H1 (cell line): ENCODE data around the gene ABHD8. TPM values are rescaled to one million over a fixed set of nuclear protein-coding genes. Genes with fewer than 3 reads are reported as not detected.

Experiments
- CTCF ChIA-PET: fragments of 300-600 bp; sonication (Branson Sonifier 250); formaldehyde crosslinking; loops from one replicate; lab custom pipeline; 2021; ENCODE audit not compliant: partially characterized antibody; lab: Charles Lee
- POLR2A ChIA-PET: fragments of 300-600 bp; sonication (Branson Sonifier 250); formaldehyde crosslinking; loops from one replicate; lab custom pipeline; 2021; ENCODE audit warnings: inconsistent platforms; ENCODE audit not compliant: partially characterized antibody; lab: Charles Lee
- DNase-seq, 2 experiments: peaks; one replicate each; pipeline versions ENCODE4 v3.0.0 to v3.0.0-alpha.2; 2010 to 2022; ENCODE audit warnings: low spot score in 2 of 2, low read depth in 1 of 2, mixed read lengths in 1 of 2
- FAIRE-seq: peaks from 2 replicates; lab custom pipeline; 2011; peaks lifted over from hg19 to GRCh38; lab: Jason Lieb, UNC
- H2AFZ ChIP-seq: 2 replicates; pipeline ENCODE4 v1.8.1; 2012; ENCODE audit warnings: low read length, inconsistent platforms
- H2AK5ac ChIP-seq: 2 replicates; pipeline ENCODE4 v1.6.1; 2013; ENCODE audit warnings: low read depth, low read length
- H2BK120ac ChIP-seq: replicated peaks from 2 replicates; pipeline ENCODE3; 2013; ENCODE audit warnings: low read depth, low read length, inconsistent platforms
- H2BK12ac ChIP-seq: 2 replicates; pipeline ENCODE4 v1.6.1; 2013; ENCODE audit warnings: low read depth, low read length
- H2BK15ac ChIP-seq: 2 replicates; pipeline ENCODE4 v1.6.1; 2013; ENCODE audit warnings: low read length
- H2BK20ac ChIP-seq: 2 replicates; pipeline ENCODE4 v1.6.1; 2013; ENCODE audit warnings: low read length
- H2BK5ac ChIP-seq: 2 replicates; pipeline ENCODE4 v1.6.1; 2013; ENCODE audit warnings: low read depth, low read length
- H3K14ac ChIP-seq: 2 replicates; pipeline ENCODE4 v1.6.1; 2013; ENCODE audit warnings: inconsistent platforms; ENCODE audit not compliant: insufficient read length
- H3K18ac ChIP-seq: 2 replicates; pipeline ENCODE4 v1.6.1; 2013; ENCODE audit warnings: low read length; ENCODE audit errors: extremely low read depth
- H3K23ac ChIP-seq: 2 replicates; pipeline ENCODE4 v1.6.1; 2013; ENCODE audit warnings: inconsistent platforms; ENCODE audit not compliant: insufficient read length
- H3K23me2 ChIP-seq: 2 replicates; pipeline ENCODE4 v1.6.1; 2013; ENCODE audit warnings: low read depth, low read length
- H3K27ac ChIP-seq: 2 replicates; pipeline ENCODE4 v1.6.1; 2011; ENCODE audit warnings: low read depth, low read length, inconsistent platforms
- H3K27me3 ChIP-seq, 4 experiments: replicated peaks in 1 of 4; 1 replicate in 1 of 4; 2 replicates in 3 of 4; pipeline versions ENCODE4 v1.6.1 to v1.8.1; 2011 to 2013; ENCODE audit warnings: low read length in 3 of 4, mild to moderate bottlenecking in 3 of 4, inconsistent platforms in 2 of 4, mixed read lengths in 2 of 4, moderate library complexity in 1 of 4; ENCODE audit not compliant: control insufficient read depth in 3 of 4, insufficient read depth in 3 of 4; ENCODE audit errors: extremely low read depth in 1 of 4
- H3K36me3 ChIP-seq, 4 experiments: 2 replicates each; pipeline versions ENCODE4 v1.6.1 to v1.8.1; 2011 to 2013; ENCODE audit warnings: mild to moderate bottlenecking in 4 of 4, low read length in 3 of 4, moderate library complexity in 2 of 4, control low read depth in 1 of 4, inconsistent platforms in 1 of 4; ENCODE audit not compliant: insufficient read depth in 4 of 4, control insufficient read depth in 2 of 4
- H3K4ac ChIP-seq: replicated peaks from 2 replicates; pipeline ENCODE3; 2013; ENCODE audit warnings: low read length, low read depth, mixed read lengths, inconsistent platforms; ENCODE audit not compliant: insufficient read length
- H3K4me1 ChIP-seq, 4 experiments: replicated peaks in 1 of 4; 1 replicate in 1 of 4; 2 replicates in 3 of 4; pipeline versions ENCODE4 v1.6.1 to v1.8.1; 2011 to 2013; ENCODE audit warnings: low read length in 3 of 4, inconsistent platforms in 2 of 4, mixed read lengths in 1 of 4; ENCODE audit not compliant: insufficient read depth in 4 of 4, control insufficient read depth in 3 of 4
- H3K4me2 ChIP-seq, 2 experiments: 2 replicates each; pipeline versions ENCODE4 v1.6.1 to v1.8.1; 2011 to 2013; ENCODE audit warnings: low read depth in 2 of 2, low read length in 2 of 2, control low read depth in 1 of 2, inconsistent platforms in 1 of 2, mild to moderate bottlenecking in 1 of 2; ENCODE audit not compliant: insufficient read depth in 1 of 2
- H3K4me3 ChIP-seq, 4 experiments: fragments of 200-600, 300-600 bp in 1 of 4; sonication (generic), shearing (Covaris generic), sonication (Bioruptor Twin) in 1 of 4; 2 replicates each; pipeline versions ENCODE4 v1.5.1 to v1.8.1; 2011 to 2016; ENCODE audit warnings: low read length in 4 of 4, low read depth in 3 of 4, control low read depth in 2 of 4, inconsistent platforms in 2 of 4, mild to moderate bottlenecking in 2 of 4, mixed read lengths in 1 of 4, moderate library complexity in 1 of 4; ENCODE audit not compliant: insufficient read depth in 2 of 4; ENCODE audit errors: extremely low read depth in 1 of 4
- H3K56ac ChIP-seq: replicated peaks from 2 replicates; pipeline ENCODE3; 2013; ENCODE audit warnings: low read depth, mild to moderate bottlenecking, mixed read lengths, low read length, inconsistent platforms; ENCODE audit not compliant: insufficient read length
- H3K79me1 ChIP-seq: 2 replicates; pipeline ENCODE4 v1.6.1; 2013; ENCODE audit warnings: low read depth, low read length, control low read depth
- H3K79me2 ChIP-seq, 2 experiments: 2 replicates each; pipeline versions ENCODE4 v1.6.1 to v1.8.1; 2012 to 2013; ENCODE audit warnings: low read length in 2 of 2, mild to moderate bottlenecking in 2 of 2, inconsistent platforms in 1 of 2; ENCODE audit not compliant: insufficient read depth in 2 of 2, control insufficient read depth in 1 of 2
- H3K9ac ChIP-seq, 4 experiments: replicated peaks in 1 of 4; 1 replicate in 1 of 4; 2 replicates in 3 of 4; pipeline versions ENCODE4 v1.6.1 to v1.8.1; 2011 to 2013; ENCODE audit warnings: low read depth in 3 of 4, low read length in 3 of 4, control low read depth in 2 of 4, mild to moderate bottlenecking in 2 of 4, moderate library complexity in 2 of 4, inconsistent platforms in 1 of 4; ENCODE audit errors: extremely low read depth in 1 of 4
- H3K9me3 ChIP-seq, 2 experiments: 2 replicates each; pipeline versions ENCODE4 v1.6.1 to v1.8.1; 2012 to 2013; ENCODE audit warnings: mild to moderate bottlenecking in 2 of 2, moderate library complexity in 2 of 2, control low read depth in 1 of 2, inconsistent platforms in 1 of 2, low read depth in 1 of 2, low read length in 1 of 2, mixed read lengths in 1 of 2; ENCODE audit not compliant: insufficient read depth in 2 of 2
- H4K20me1 ChIP-seq, 2 experiments: replicated peaks in 1 of 2; 2 replicates each; pipeline versions ENCODE3 to v1.8.1; 2011 to 2013; ENCODE audit warnings: inconsistent platforms in 2 of 2, low read length in 2 of 2, mild to moderate bottlenecking in 1 of 2; ENCODE audit not compliant: insufficient read depth in 2 of 2, control insufficient read depth in 1 of 2
- H4K5ac ChIP-seq: 2 replicates; pipeline ENCODE4 v1.6.1; 2013; ENCODE audit warnings: low read length, low read depth, mixed read lengths, inconsistent platforms; ENCODE audit not compliant: insufficient read length
- H4K8ac ChIP-seq: 2 replicates; pipeline ENCODE4 v1.8.0; 2013; ENCODE audit warnings: mild to moderate bottlenecking, moderate library complexity, low read length, inconsistent platforms; ENCODE audit not compliant: insufficient read depth; ENCODE audit errors: extremely low read depth
- H4K91ac ChIP-seq: replicated peaks from 2 replicates; pipeline ENCODE3; 2013; ENCODE audit warnings: low read length, mixed read lengths, inconsistent platforms; ENCODE audit not compliant: insufficient read length
- ASH2L ChIP-seq: fragments of 200-600, 300-600 bp; sonication (generic); IDR thresholded peaks from one replicate; pipeline ENCODE4 v1.7.1; 2017; ENCODE audit warnings: low read length
- POLR2AphosphoS5 ChIP-seq: IDR thresholded peaks from 2 replicates; pipeline ENCODE4 v1.6.1; 2011; ENCODE audit warnings: low read depth, low read length
- POU5F1 ChIP-seq: IDR thresholded peaks from 2 replicates; pipeline ENCODE4 v1.6.1; 2011; ENCODE audit warnings: low read depth, mild to moderate bottlenecking, low read length, moderate library complexity
- SAP30 ChIP-seq: fragments of 300-600 bp; sonication (generic); IDR thresholded peaks from 2 replicates; pipeline ENCODE4 v1.7.1; 2012; ENCODE audit warnings: low read length, moderate library complexity, mild to moderate bottlenecking, inconsistent platforms; ENCODE audit not compliant: insufficient read depth, insufficient replicate concordance
- TCF12 ChIP-seq: IDR thresholded peaks from 2 replicates; pipeline ENCODE4 v1.6.1; 2011; ENCODE audit warnings: low read depth, mild to moderate bottlenecking, low read length
- USF2 ChIP-seq: IDR thresholded peaks from 2 replicates; pipeline ENCODE4 v1.6.1; 2011; ENCODE audit warnings: low read length, improper control_type of control experiment
- WGBS, 2 experiments: shearing (Covaris generic) in 1 of 2; methylation state at CpG; one replicate each; pipeline versions ENCODE4 v1.1.6 to v1.1.7; 2013 to 2015; ENCODE audit warnings: low lambda C conversion rate in 2 of 2, mixed read lengths in 2 of 2, inconsistent platforms in 1 of 2, low coverage in 1 of 2, missing lambda C conversion rate in 1 of 2; ENCODE audit not compliant: insufficient replicate concordance in 2 of 2, insufficient coverage in 1 of 2, insufficient read length in 1 of 2; ENCODE audit errors: extremely low coverage in 1 of 2, missing lambda C conversion rate in 1 of 2; 5-methylcytosine and 5-hydroxymethylcytosine counted together
- polyA plus RNA-seq, 7 experiments: library from polyadenylated mRNA; depleted of rRNA in 3 of 7; stranded (reverse) in 5 of 7; unstranded in 2 of 7; fragments of >200 nt in 5 of 7; fragments of 200-250 nt in 2 of 7; gene quantifications; 1 replicate in 5 of 7; 2 replicates in 1 of 7; 4 replicates in 1 of 7; pipeline versions ENCODE4 v1.2.1 to v1.2.3, GENCODE V29; 2011 to 2013; ENCODE audit warnings: missing spikeins in 2 of 7, mixed read lengths in 2 of 7
- total RNA-seq: library from RNA; stranded (reverse); fragmentation: NEBNext Ultra II Directional; extraction: Animal tissue kit (Norgen Biotek cat#: 25700); gene quantifications from 2 replicates; pipeline ENCODE4 v1.2.1, GENCODE V29; 2021

The ABHD8 gene
- total and polyA plus RNA-seq, 2 of the 8 experiments (the other 6 are each of a cell fraction or from before 2014, with no cell fraction given): 11.3 to 18.7 TPM

- TF ChIP-seq ASH2L: no peak
- TF ChIP-seq POU5F1: no peak
- no peak for TF ChIP-seq USF2
- no peak for TF ChIP-seq POLR2AphosphoS5
- no peak for TF ChIP-seq TCF12
- no peak for TF ChIP-seq SAP30
- Histone ChIP-seq H2BK12ac (no peak overlapping the region), H3K9me3 (no peaks in the 10 kb centered on the region), H4K8ac (no peak overlapping the region), H3K4me3 (no peak overlapping the region), H3K79me1 (no peaks in the 10 kb centered on the region; the same call in 1 of the 2 replicates), H3K27me3 (no peaks in the 10 kb centered on the region), H2AK5ac (no peak overlapping the region), H3K36me3 (peaks cover 2 to 38% (median 15%) of the 10 kb centered on the region in 4 experiments; a peak in 5 of 8 replicates), H3K4me2 (no peak overlapping the region), H2AFZ (no peak overlapping the region), H3K56ac (no peak overlapping the region), H2BK20ac (no peak overlapping the region), H3K4me1 (peaks cover 0 to 12% (median 7%) of the 10 kb centered on the region in 4 experiments; a peak in 4 of 7 replicates), H2BK120ac (no peak overlapping the region), H3K23me2 (peaks cover 1% of the 10 kb centered on the region; the same call in 1 of the 2 replicates), H2BK5ac (peak overlapping the region; percentile 79), H3K4ac (no peak overlapping the region), H3K18ac (no peak overlapping the region), H2BK15ac (no peak overlapping the region), H3K27ac (no peak overlapping the region), H4K91ac (no peak overlapping the region), H3K14ac (no peak overlapping the region), H3K23ac (no peak overlapping the region), H4K20me1 (peaks cover 0 to 3% of the 10 kb centered on the region in 2 experiments), H3K79me2 (no peaks in the 10 kb centered on the region), H3K9ac (no peak overlapping the region), H4K5ac (no peak overlapping the region)
- FAIRE-seq: no peak
- ChIA-PET POLR2A (interaction anchor here (0.6 to 17.1 kb wide), 3 partner anchors 12 to 39 kb away, joined by 3 to 329 read pairs (median 100); partner anchors contain the start of genes ABHD8, ANO8, DDA1 and GTPBP3), CTCF (interaction anchor here (1.2 kb wide), 1 partner anchor 10 kb away, joined by 4 read pairs; no protein-coding TSS in a partner anchor)
- DNase-seq: no peak
- 84% methylated on average over 9 of the region's 10 CpGs; no CpG with 5 or more reads in 1 of the 2 experiments for WGBS, 2 experiments
These were observed 19.6 kb upstream of the ABHD8 start for GRCh38 chr19:17322854-17323253.
